Thyroid gland (tissue), 4 donors: ENCODE measurements around the gene PIM2. TPM values are rescaled to one million over a fixed set of nuclear protein-coding genes. Genes with fewer than 3 reads are reported as not detected.

Experiments used
- DNase-seq, 2 donors: peaks; one replicate each; pipeline ENCODE4 v3.0.0-alpha.2; 2019
- H3K27ac ChIP-seq, 3 donors: fragments of 200-600 bp; sonication (generic); 1 replicate in 2 of 3; 2 replicates in 1 of 3; pipeline ENCODE4 v1.5.1; 2016 to 2019; ENCODE audit warnings: mild to moderate bottlenecking in 1 of 3, moderate library complexity in 1 of 3
- H3K27me3 ChIP-seq: fragments of 200-600 bp; sonication (generic); one replicate; pipeline ENCODE4 v1.5.1; 2019
- H3K36me3 ChIP-seq, 2 donors: fragments of 200-600 bp; sonication (generic); one replicate each; pipeline ENCODE4 v1.5.1; 2016 to 2019
- H3K4me1 ChIP-seq, 2 donors: fragments of 200-600 bp; sonication (generic); one replicate each; pipeline ENCODE4 v1.5.1; 2017 to 2019
- H3K4me3 ChIP-seq, 3 donors: fragments of 200-600 bp; sonication (generic); replicated peaks in 1 of 3; 1 replicate in 2 of 3; 2 replicates in 1 of 3; pipeline ENCODE4 v1.5.1; 2016; ENCODE audit warnings: mild to moderate bottlenecking in 1 of 3
- H3K9me3 ChIP-seq: fragments of 200-600 bp; sonication (generic); one replicate; pipeline ENCODE4 v1.5.1; 2017
- CTCF ChIP-seq, 6 experiments: fragments of 200-600 bp in 3 of 6; fragments of 450-650 bp in 3 of 6; sonication (generic) in 3 of 6; IDR thresholded peaks; one replicate each; pipeline ENCODE4 v1.5.1; 2016 to 2019; ENCODE audit warnings: antibody characterized with exemption in 6 of 6, mild to moderate bottlenecking in 2 of 6, inconsistent platforms in 1 of 6, moderate library complexity in 1 of 6
- POLR2A ChIP-seq, 2 donors: fragments of 450-650 bp; IDR thresholded peaks; one replicate each; pipeline ENCODE4 v1.6.1; 2017; ENCODE audit warnings: antibody characterized with exemption in 2 of 2, mild to moderate bottlenecking in 2 of 2, moderate library complexity in 1 of 2
- WGBS, 2 donors: methylation state at CpG; one replicate each; pipeline ENCODE4 v1.1.5; 2017; 5-methylcytosine and 5-hydroxymethylcytosine counted together
- intact Hi-C: fragments of 100-400 bp; cut with DNase I; formaldehyde crosslinking; loops from one replicate; pipeline ENCODE4 v1.15.1; 2023
- total RNA-seq, 4 donors: library from RNA; depleted of rRNA; stranded (reverse); fragments of >200 nt; gene quantifications; one replicate each; pipeline ENCODE4 v1.2.3, GENCODE V29; 2016

The PIM2 gene
- total RNA-seq, 4 donors from 2014 or later = 4.8 to 12.1 (median 5.9) TPM

GRCh38 chrX:48961585-48962091, 42.8 kb upstream of the PIM2 start:
- peaks cover 0 to under 1% of the 10 kb centered on the region in 2 donors for H3K4me1 ChIP-seq
- no peak overlapping the region for H3K4me3 ChIP-seq
- 46 to 63% methylated on average over 2 to 5 of the region's 5 CpGs for WGBS, 2 donors
- no peaks in the 10 kb centered on the region for H3K36me3 ChIP-seq
- no peaks in the 10 kb centered on the region for H3K27me3 ChIP-seq
- DNase-seq = no peak
- intact Hi-C loops = no loop called here
- no peak overlapping the region for H3K27ac ChIP-seq
- no peaks in the 10 kb centered on the region for H3K9me3 ChIP-seq
- TF ChIP-seq CTCF (IDR thresholded peaks at IDR 0.05) = no peak
- no peak for TF ChIP-seq POLR2A (IDR thresholded peaks at IDR 0.05)

- intact Hi-C loops = no loop called here
- no peak for DNase-seq
- Histone ChIP-seq H3K27me3 (no peaks in the 10 kb centered on the region), H3K4me3 (no peak overlapping the region), H3K27ac (no peak overlapping the region), H3K4me1 (peaks cover 3 to 10% of the 10 kb centered on the region in 2 donors), H3K36me3 (no peaks in the 10 kb centered on the region), H3K9me3 (no peaks in the 10 kb centered on the region)
- TF ChIP-seq POLR2A (IDR thresholded peaks at IDR 0.05) (no peak), CTCF (IDR thresholded peaks at IDR 0.05) (no peak)
- WGBS, 2 donors = 83 to 93% methylated on average over 2 of the region's 2 CpGs
Measured at GRCh38 chrX:48960291-48960690, 41.5 kb upstream of the PIM2 start.

- peak overlapping the region in 2 of 3 donors; percentile 26 to 30 for H3K4me3 ChIP-seq
- intact Hi-C loops = no loop called here
- peak; percentile 24 to 37 for DNase-seq
- H3K9me3 ChIP-seq = no peaks in the 10 kb centered on the region
- 0 to 1% methylated on average over 13 to 21 of the region's 21 CpGs for WGBS, 2 donors
- TF ChIP-seq CTCF (IDR thresholded peaks at IDR 0.05) (no peak), POLR2A (IDR thresholded peaks at IDR 0.05) (no peak)
- H3K27ac ChIP-seq = peak overlapping the region; percentile 78 to 94 (median 89)
- no peaks in the 10 kb centered on the region for H3K36me3 ChIP-seq
- H3K4me1 ChIP-seq = peaks cover 3 to 22% of the 10 kb centered on the region in 2 donors
- no peaks in the 10 kb centered on the region for H3K27me3 ChIP-seq
Measured at GRCh38 chrX:48958635-48959094, 39.8 kb upstream of the PIM2 start.

- Histone ChIP-seq H3K9me3 (no peaks in the 10 kb centered on the region), H3K4me1 (peaks cover 3 to 28% of the 10 kb centered on the region in 2 donors), H3K27ac (peak overlapping the region; percentile 89 to 97 (median 94)), H3K36me3 (no peaks in the 10 kb centered on the region), H3K4me3 (peak overlapping the region in 2 of 3 donors; percentile 36 to 57), H3K27me3 (no peaks in the 10 kb centered on the region)
- intact Hi-C loops = no loop called here
- peak; percentile 96 to 97 for DNase-seq
- TF ChIP-seq CTCF (IDR thresholded peaks at IDR 0.05) = no peak
- peak in 1 of 2 donors; percentile 81 for TF ChIP-seq POLR2A (IDR thresholded peaks at IDR 0.05)
- 0% methylated on average over 19 to 24 of the region's 66 CpGs for WGBS, 2 donors
Measured at GRCh38 chrX:48957827-48958634, 39.2 kb upstream of the PIM2 start.

GRCh38 chrX:48957477-48957826, 38.6 kb upstream of the PIM2 start, which contains the start of gene OTUD5:
Gene OTUD5 (minus strand): TSS chrX:48957607. CDS start chrX:48957570, 37 bp downstream.
- intact Hi-C loops = no loop called here
- WGBS, 2 donors = 0% methylated on average over 3 of the region's 53 CpGs; no CpG with 5 or more reads in 1 of the 2 donors
- Histone ChIP-seq H3K36me3 (no peaks in the 10 kb centered on the region), H3K4me3 (peak within 1 kb of the TSS; percentile 36 to 70 (median 57)), H3K9me3 (no peaks in the 10 kb centered on the region), H3K27ac (peak within 1 kb of the TSS; percentile 89 to 97 (median 94)), H3K27me3 (no peaks in the 10 kb centered on the region), H3K4me1 (peaks cover 3 to 32% of the 10 kb centered on the region in 2 donors)
- peak in 1 of 2 donors; percentile 61 for DNase-seq
- TF ChIP-seq CTCF (IDR thresholded peaks at IDR 0.05) = no peak
- no peak for TF ChIP-seq POLR2A (IDR thresholded peaks at IDR 0.05)
